IMR-90 (cell line): ENCODE data around the gene NKD1. TPM values are rescaled to one million over a fixed set of nuclear protein-coding genes. Genes with fewer than 3 reads are reported as not detected.

ENCODE experiments used
- ATAC-seq: fragments of 200-7000 bp; cut with Tn5 transposase; 2 replicates; pipeline ENCODE4 v1.9.1; 2020; ENCODE audit warnings: low read depth, mild to moderate bottlenecking, moderate library complexity
- BruUV-seq: library from RNA; stranded (reverse); fragments of 400-500 nt; replicated peaks from 2 replicates; lab custom pipeline; 2021; lab: Mats Ljungman, UMichigan
- CTCF ChIA-PET: fragments of 300-600 bp; formaldehyde crosslinking; extraction: SDS; loops from one replicate; lab custom pipeline; 2021; ENCODE audit warnings: antibody characterized with exemption; lab: Yijun Ruan, JAX
- POLR2A ChIA-PET: fragments of 300-600 bp; sonication (Branson Sonifier 250); formaldehyde crosslinking; loops from one replicate; lab custom pipeline; 2022; ENCODE audit warnings: antibody characterized with exemption; ENCODE audit not compliant: unreplicated experiment; lab: Charles Lee
- DNase-seq: peaks from one replicate; pipeline ENCODE4 v3.0.0; 2013
- H2AFZ ChIP-seq: replicated peaks from 2 replicates; pipeline ENCODE3; 2013; ENCODE audit warnings: low read length, mild to moderate bottlenecking; ENCODE audit not compliant: poor library complexity
- H2AK5ac ChIP-seq: 2 replicates; pipeline ENCODE4 v1.6.1; 2013; ENCODE audit warnings: low read depth, low read length, inconsistent platforms
- H2AK9ac ChIP-seq: replicated peaks from 2 replicates; pipeline ENCODE3; 2013; ENCODE audit warnings: mild to moderate bottlenecking, low read depth, low read length, moderate library complexity; ENCODE audit not compliant: poor library complexity
- H2BK120ac ChIP-seq: 2 replicates; pipeline ENCODE4 v1.6.1; 2013; ENCODE audit warnings: low read depth, low read length, inconsistent platforms
- H2BK15ac ChIP-seq: 3 replicates; pipeline ENCODE4 v1.6.1; 2013; ENCODE audit warnings: low read depth, low read length, inconsistent platforms
- H2BK20ac ChIP-seq: 2 replicates; pipeline ENCODE4 v1.6.1; 2013; ENCODE audit warnings: low read depth, mild to moderate bottlenecking, inconsistent platforms, low read length, moderate library complexity
- H2BK5ac ChIP-seq: 2 replicates; pipeline ENCODE4 v1.6.1; 2013; ENCODE audit warnings: mild to moderate bottlenecking, low read depth, low read length, inconsistent platforms; ENCODE audit not compliant: poor library complexity, severe bottlenecking
- H3K14ac ChIP-seq: replicated peaks from 2 replicates; pipeline ENCODE4 v1.6.1; 2013; ENCODE audit warnings: low read depth, low read length, inconsistent platforms
- H3K18ac ChIP-seq: 2 replicates; pipeline ENCODE4 v1.6.1; 2013; ENCODE audit warnings: low read depth, low read length, control low read depth
- H3K23ac ChIP-seq: 2 replicates; pipeline ENCODE4 v1.6.1; 2013; ENCODE audit warnings: low read depth, low read length, inconsistent platforms
- H3K27ac ChIP-seq: 2 replicates; pipeline ENCODE4 v1.5.1; 2013; ENCODE audit warnings: mild to moderate bottlenecking, control low read depth, low read length; ENCODE audit not compliant: insufficient read depth
- H3K27me3 ChIP-seq: 2 replicates; pipeline ENCODE4 v1.6.1; 2013; ENCODE audit warnings: low read length; ENCODE audit not compliant: control insufficient read depth, insufficient read depth
- H3K36me3 ChIP-seq: 2 replicates; pipeline ENCODE4 v1.6.1; 2013; ENCODE audit warnings: low read length, mixed read lengths; ENCODE audit not compliant: control insufficient read depth, insufficient read depth
- H3K4ac ChIP-seq: 2 replicates; pipeline ENCODE4 v1.6.1; 2013; ENCODE audit warnings: low read depth, low read length, inconsistent platforms
- H3K4me1 ChIP-seq: 2 replicates; pipeline ENCODE4 v1.6.1; 2013; ENCODE audit warnings: low read length, mixed read lengths; ENCODE audit not compliant: control insufficient read depth, insufficient read depth
- H3K4me2 ChIP-seq: 2 replicates; pipeline ENCODE4 v1.6.1; 2013; ENCODE audit warnings: low read depth, mild to moderate bottlenecking, control low read depth, low read length, moderate library complexity
- H3K4me3 ChIP-seq: 2 replicates; pipeline ENCODE4 v1.5.1; 2013; ENCODE audit warnings: low read depth, mild to moderate bottlenecking, control low read depth, low read length, moderate library complexity; ENCODE audit not compliant: insufficient read depth
- H3K56ac ChIP-seq: 2 replicates; pipeline ENCODE4 v1.6.1; 2013; ENCODE audit warnings: low read length, inconsistent platforms; ENCODE audit not compliant: insufficient read depth; ENCODE audit errors: extremely low read depth
- H3K79me1 ChIP-seq, 2 experiments: 2 replicates each; pipeline ENCODE4 v1.6.1; 2013; ENCODE audit warnings: low read length in 2 of 2, inconsistent platforms in 1 of 2, low read depth in 1 of 2
- H3K9ac ChIP-seq: 2 replicates; pipeline ENCODE4 v1.6.1; 2013; ENCODE audit warnings: low read depth, low read length, control low read depth
- H3K9me1 ChIP-seq: 2 replicates; pipeline ENCODE4 v1.6.1; 2013; ENCODE audit warnings: low read length, inconsistent platforms; ENCODE audit not compliant: insufficient read depth
- H3K9me3 ChIP-seq: 2 replicates; pipeline ENCODE4 v1.6.1; 2013; ENCODE audit warnings: low read length; ENCODE audit not compliant: control insufficient read depth, insufficient read depth
- H4K20me1 ChIP-seq: 2 replicates; pipeline ENCODE4 v1.6.1; 2013; ENCODE audit warnings: low read length, inconsistent platforms; ENCODE audit not compliant: insufficient read depth
- H4K5ac ChIP-seq: 2 replicates; pipeline ENCODE4 v1.6.1; 2013; ENCODE audit warnings: mild to moderate bottlenecking, low read depth, low read length, control low read depth
- H4K8ac ChIP-seq, 2 experiments: 2 replicates each; pipeline ENCODE4 v1.6.1; 2013; ENCODE audit warnings: low read depth in 2 of 2, low read length in 2 of 2, control low read depth in 1 of 2, inconsistent platforms in 1 of 2
- H4K91ac ChIP-seq: 2 replicates; pipeline ENCODE4 v1.6.1; 2013; ENCODE audit warnings: low read depth, low read length, inconsistent platforms; ENCODE audit not compliant: insufficient read depth
- CEBPB ChIP-seq: IDR thresholded peaks from 2 replicates; pipeline ENCODE4 v1.6.1; 2012; ENCODE audit warnings: low read depth, low read length, improper control_type of control experiment
- CHD1 ChIP-seq: IDR thresholded peaks from 2 replicates; pipeline ENCODE4 v1.6.1; 2012; ENCODE audit warnings: low read depth, low read length, improper control_type of control experiment
- CTCF ChIP-seq: conservative IDR thresholded peaks from 2 replicates; pipeline ENCODE4 v1.5.1; 2012; ENCODE audit warnings: mild to moderate bottlenecking, low read depth, low read length, improper control_type of control experiment
- MAFK ChIP-seq: IDR thresholded peaks from 2 replicates; pipeline ENCODE4 v1.6.1; 2012; ENCODE audit warnings: low read depth, low read length, improper control_type of control experiment
- MXI1 ChIP-seq: IDR thresholded peaks from 2 replicates; pipeline ENCODE4 v1.6.1; 2012; ENCODE audit warnings: low read depth, mild to moderate bottlenecking, low read length, moderate library complexity, borderline replicate concordance
- NFE2L2 ChIP-seq: fragments of 150-350 bp; IDR thresholded peaks from 2 replicates; pipeline ENCODE4 v1.6.1; 2016; ENCODE audit warnings: low read depth, mild to moderate bottlenecking, low read length
- RAD21 ChIP-seq: IDR thresholded peaks from 2 replicates; pipeline ENCODE4 v1.6.1; 2012; ENCODE audit warnings: low read length, improper control_type of control experiment
- SMC3 ChIP-seq: fragments of 150-350 bp; IDR thresholded peaks from 2 replicates; pipeline ENCODE4 v1.6.1; 2016; ENCODE audit warnings: low read depth, mild to moderate bottlenecking, antibody characterized with exemption, low read length, moderate library complexity
- USF2 ChIP-seq: fragments of 150-350 bp; IDR thresholded peaks from 2 replicates; pipeline ENCODE4 v1.6.1; 2017; ENCODE audit warnings: mild to moderate bottlenecking, antibody characterized with exemption, low read length, low read depth
- WGBS, 2 experiments: methylation state at CpG; one replicate each; pipeline versions ENCODE4 v1.1.5 to v1.1.7; 2013; ENCODE audit warnings: missing lambda C conversion rate in 2 of 2; ENCODE audit not compliant: insufficient read length in 1 of 2; ENCODE audit errors: extremely low coverage in 2 of 2; 5-methylcytosine and 5-hydroxymethylcytosine counted together
- dilution Hi-C: fragments of 300-500 bp; cut with HindIII; formaldehyde crosslinking; loops from one replicate; pipeline ENCODE4 v1.14.3; 2018; ENCODE audit warnings: low sequenced_read_pairs; ENCODE audit not compliant: unreplicated experiment
- in situ Hi-C: fragments of 300-500 bp; cut with MboI; formaldehyde crosslinking; loops from 3 replicates; pipeline ENCODE4 v1.14.3; 2019; ENCODE audit warnings: low sequenced_read_pairs, inconsistent platforms, mixed read lengths
- intact Hi-C: fragments of 100-400 bp; cut with micrococcal nuclease; formaldehyde crosslinking; loops from 2 replicates; pipeline ENCODE4 v1.10.0; 2022
- polyA plus RNA-seq, 3 experiments: library from polyadenylated mRNA; depleted of rRNA; stranded (reverse); fragments of >200 nt; gene quantifications; 2 replicates each; pipeline ENCODE4 v1.2.3, GENCODE V29; 2012; ENCODE audit warnings: low replicate concordance in 1 of 3
- total RNA-seq: library from RNA; depleted of rRNA; stranded (reverse); fragments of >200 nt; gene quantifications from 2 replicates; pipeline ENCODE4 v1.2.3, GENCODE V29; 2012

Gene NKD1
- total and polyA plus RNA-seq, 2 of the 4 experiments (the other 2 are of a cell fraction), result not detected

DNA sequence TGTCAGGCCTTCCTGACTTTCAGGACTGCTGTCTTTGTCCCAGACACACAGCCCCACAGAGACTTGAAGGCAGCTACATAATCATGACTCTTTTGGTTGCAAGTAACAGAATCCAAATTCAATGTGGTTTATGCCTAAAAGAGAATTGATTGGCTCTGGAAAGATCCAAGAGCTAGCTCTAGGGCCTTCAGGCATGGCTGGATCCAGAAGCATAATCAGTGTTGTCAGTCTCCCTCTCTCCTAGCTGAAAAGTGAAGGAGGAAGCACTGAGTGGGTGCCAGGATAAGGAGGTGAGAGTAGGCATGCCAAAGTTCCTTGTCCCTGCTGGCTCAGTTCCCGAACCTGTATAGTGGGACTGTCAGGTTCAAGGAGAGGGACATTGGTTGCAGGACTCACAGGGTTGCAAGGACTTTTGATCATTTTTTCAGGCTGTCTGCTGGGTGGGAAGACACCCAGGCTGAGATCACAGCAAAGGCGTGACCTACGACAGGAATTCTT lies 107.4 kb downstream of the NKD1 start:
- Histone ChIP-seq H2AFZ (no peak overlapping the region), H4K5ac (no peak overlapping the region), H2BK20ac (no peak overlapping the region), H3K4ac (no peak overlapping the region), H4K91ac (no peak overlapping the region), H3K4me3 (no peak overlapping the region), H3K4me1 (no peaks in the 10 kb centered on the region), H3K27me3 (peaks cover 6% of the 10 kb centered on the region; the same call in 1 of the 2 replicates), H2BK120ac (no peak overlapping the region), H2BK15ac (no peak overlapping the region), H3K56ac (no peak overlapping the region), H4K20me1 (no peaks in the 10 kb centered on the region), H2AK5ac (no peak overlapping the region), H3K14ac (no peak overlapping the region), H4K8ac (no peak overlapping the region), H3K18ac (no peak overlapping the region), H3K4me2 (no peak overlapping the region), H3K79me1 (no peaks in the 10 kb centered on the region), H3K9me3 (no peaks in the 10 kb centered on the region), H3K27ac (no peak overlapping the region), H2BK5ac (no peak overlapping the region), H3K9ac (no peak overlapping the region), H3K36me3 (no peaks in the 10 kb centered on the region), H3K9me1 (no peaks in the 10 kb centered on the region), H3K23ac (no peak overlapping the region), H2AK9ac (no peak overlapping the region)
- WGBS, 2 experiments, result 83% methylated on average over 1 of the region's 3 CpGs; no CpG with 5 or more reads in 1 of the 2 experiments
- TF ChIP-seq RAD21, result no peak
- TF ChIP-seq CHD1, result no peak
- TF ChIP-seq MXI1, result no peak
- no peak for TF ChIP-seq USF2
- no peak for TF ChIP-seq NFE2L2
- no peak for TF ChIP-seq CEBPB
- no peak for TF ChIP-seq MAFK
- no peak for TF ChIP-seq CTCF
- TF ChIP-seq SMC3, result no peak
- in situ Hi-C loops (loop anchor here (25.0 kb wide), 1 partner anchor 443 kb away; no protein-coding TSS in a partner anchor), dilution Hi-C loops (no loop called here), intact Hi-C loops (no loop called here)
- no peak for ATAC-seq
- no peak for DNase-seq
- BruUV-seq, result no TSS peak
- ChIA-PET POLR2A (no interaction called here), CTCF (no interaction called here)
